Cardiac muscle cell (in vitro differentiated cells and primary cell): ENCODE data around the gene CEP135. TPM values are rescaled to one million over a fixed set of nuclear protein-coding genes. Genes with fewer than 3 reads are reported as not detected.

ENCODE experiments used
- DNase-seq, 2 donors: peaks; one replicate each; pipeline versions ENCODE4 v3.0.0 to v3.0.0-alpha.2; 2010 to 2017; ENCODE audit warnings: low read depth in 1 of 2, low spot score in 1 of 2
- H3K27ac ChIP-seq: fragments of 200-600 bp; sonication (generic); 2 replicates; pipeline ENCODE4 v1.5.1; 2016
- H3K27me3 ChIP-seq: fragments of 200-600 bp; sonication (generic); 2 replicates; pipeline ENCODE4 v1.6.0; 2016; ENCODE audit warnings: control low read depth
- H3K36me3 ChIP-seq: fragments of 200-600 bp; sonication (generic); 2 replicates; pipeline ENCODE4 v1.5.1; 2016; ENCODE audit warnings: control low read depth
- H3K4me1 ChIP-seq: fragments of 200-600 bp; sonication (generic); 2 replicates; pipeline ENCODE4 v1.8.1; 2017; ENCODE audit warnings: low read depth, mild to moderate bottlenecking, mixed run types
- H3K4me3 ChIP-seq: fragments of 200-600 bp; sonication (generic); 2 replicates; pipeline ENCODE4 v1.5.1; 2016; ENCODE audit warnings: mild to moderate bottlenecking
- H3K9me3 ChIP-seq: fragments of 200-600 bp; sonication (generic); 2 replicates; pipeline ENCODE4 v1.5.1; 2017; ENCODE audit warnings: low read depth, mild to moderate bottlenecking, control low read depth
- polyA plus RNA-seq: library from polyadenylated mRNA; unstranded; fragments of >200 nt; fragmentation: Nextera tagmentation; extraction: Ambion mirVana; gene quantifications from 2 replicates; pipeline ENCODE4 v1.2.1, GENCODE V29; 2016
- total RNA-seq: library from RNA; depleted of rRNA; stranded (reverse); fragments of >200 nt; gene quantifications from 2 replicates; pipeline ENCODE4 v1.2.3, GENCODE V29; 2016
- TF ChIP-seq, protein P1 (sequence below): IDR thresholded peaks from 2 replicates; pipeline ENCODE4 v1.5.1; 2012; ENCODE audit warnings: low read depth, mild to moderate bottlenecking, low read length

CEP135 gene
- total and polyA plus RNA-seq, 2 experiments from 2014 or later: 4.4 to 5.5 TPM

DNA sequence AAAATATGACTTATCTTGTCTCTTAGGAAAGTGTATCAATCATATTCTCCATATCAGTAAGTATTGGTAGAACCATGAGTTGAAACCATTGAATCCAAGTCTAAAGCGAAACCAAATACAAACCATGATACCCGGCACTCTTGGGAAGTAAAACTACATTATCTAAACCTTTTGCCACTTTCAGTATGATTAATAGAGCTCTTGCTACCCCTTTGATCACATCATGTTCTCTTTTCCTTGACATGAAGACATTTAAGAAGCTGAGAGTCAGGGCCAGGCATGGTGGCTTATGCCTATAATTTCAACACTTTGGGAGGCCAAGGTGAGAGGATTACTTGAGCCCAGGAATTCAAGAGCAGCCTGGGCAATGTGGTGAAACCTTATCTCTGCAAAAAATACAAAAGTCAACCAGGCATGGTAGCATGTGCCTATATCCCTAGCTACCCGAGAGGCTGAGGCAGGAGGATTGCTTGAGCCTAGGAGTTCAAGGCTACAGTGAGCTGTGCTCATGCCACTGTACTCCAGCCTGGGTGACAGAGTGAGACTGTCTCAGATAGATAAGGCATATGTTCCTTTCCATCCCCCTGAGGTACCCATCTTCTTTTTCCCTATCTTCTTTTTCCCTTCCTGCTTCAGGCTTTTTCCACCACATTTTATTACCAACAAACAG, 45.4 kb downstream of the CEP135 start:
- Histone ChIP-seq H3K4me3 (no peak overlapping the region), H3K36me3 (no peaks in the 10 kb centered on the region), H3K9me3 (no peaks in the 10 kb centered on the region), H3K4me1 (no peaks in the 10 kb centered on the region), H3K27me3 (no peaks in the 10 kb centered on the region), H3K27ac (no peak overlapping the region)
- DNase-seq: no peak
- TF ChIP-seq, protein P1, sequence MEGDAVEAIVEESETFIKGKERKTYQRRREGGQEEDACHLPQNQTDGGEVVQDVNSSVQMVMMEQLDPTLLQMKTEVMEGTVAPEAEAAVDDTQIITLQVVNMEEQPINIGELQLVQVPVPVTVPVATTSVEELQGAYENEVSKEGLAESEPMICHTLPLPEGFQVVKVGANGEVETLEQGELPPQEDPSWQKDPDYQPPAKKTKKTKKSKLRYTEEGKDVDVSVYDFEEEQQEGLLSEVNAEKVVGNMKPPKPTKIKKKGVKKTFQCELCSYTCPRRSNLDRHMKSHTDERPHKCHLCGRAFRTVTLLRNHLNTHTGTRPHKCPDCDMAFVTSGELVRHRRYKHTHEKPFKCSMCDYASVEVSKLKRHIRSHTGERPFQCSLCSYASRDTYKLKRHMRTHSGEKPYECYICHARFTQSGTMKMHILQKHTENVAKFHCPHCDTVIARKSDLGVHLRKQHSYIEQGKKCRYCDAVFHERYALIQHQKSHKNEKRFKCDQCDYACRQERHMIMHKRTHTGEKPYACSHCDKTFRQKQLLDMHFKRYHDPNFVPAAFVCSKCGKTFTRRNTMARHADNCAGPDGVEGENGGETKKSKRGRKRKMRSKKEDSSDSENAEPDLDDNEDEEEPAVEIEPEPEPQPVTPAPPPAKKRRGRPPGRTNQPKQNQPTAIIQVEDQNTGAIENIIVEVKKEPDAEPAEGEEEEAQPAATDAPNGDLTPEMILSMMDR: no peak

DNA sequence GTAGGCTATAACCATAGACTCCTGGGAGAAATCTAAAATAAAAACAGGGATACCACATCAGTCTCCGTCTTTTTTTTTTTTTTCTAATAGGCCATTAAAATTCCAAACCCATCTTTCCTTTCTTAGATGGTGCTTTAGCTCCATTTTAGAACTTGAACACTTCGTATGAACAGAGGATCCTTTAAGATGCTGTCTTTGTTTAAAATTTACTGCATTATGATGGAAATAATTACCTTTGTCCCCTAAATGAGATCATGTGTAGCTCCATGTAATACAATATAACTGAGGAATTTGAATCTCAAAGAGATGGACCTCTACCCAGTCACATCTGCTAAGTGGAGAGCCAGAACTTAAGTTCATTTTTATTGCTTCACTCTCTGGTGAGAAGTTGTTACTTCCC, 47.9 kb downstream of the CEP135 start:
- no peak overlapping the region for H3K4me3 ChIP-seq
- no peaks in the 10 kb centered on the region for H3K27me3 ChIP-seq
- no peak overlapping the region for H3K27ac ChIP-seq
- H3K9me3 ChIP-seq: no peaks in the 10 kb centered on the region
- H3K36me3 ChIP-seq: no peaks in the 10 kb centered on the region
- H3K4me1 ChIP-seq: no peaks in the 10 kb centered on the region
- TF ChIP-seq, protein P1: no peak
- DNase-seq: no peak

DNA sequence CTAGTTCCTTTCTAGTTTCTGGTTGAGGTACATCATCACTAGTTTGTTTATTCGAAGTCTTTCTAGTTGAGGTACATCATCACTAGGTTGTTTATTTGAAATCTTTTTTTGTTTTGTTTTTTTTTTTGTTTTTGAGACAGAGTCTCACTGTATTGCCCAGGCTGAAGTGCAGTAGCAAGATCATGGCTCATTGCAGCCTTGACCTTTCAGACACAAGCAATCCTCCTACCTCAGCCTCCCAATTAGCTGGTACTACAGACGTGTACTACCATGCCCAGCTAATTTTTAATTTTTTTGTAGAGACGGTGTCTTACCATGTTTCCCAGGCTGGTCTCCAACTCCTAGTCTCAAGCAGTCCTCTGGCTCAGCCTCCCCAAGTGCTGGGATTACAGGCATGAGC, 54.9 kb downstream of the CEP135 start:
- H3K4me1 ChIP-seq: no peaks in the 10 kb centered on the region
- no peaks in the 10 kb centered on the region for H3K36me3 ChIP-seq
- TF ChIP-seq, protein P1: no peak
- H3K4me3 ChIP-seq: no peak overlapping the region
- no peak for DNase-seq
- no peak overlapping the region for H3K27ac ChIP-seq
- H3K9me3 ChIP-seq: no peaks in the 10 kb centered on the region
- no peaks in the 10 kb centered on the region for H3K27me3 ChIP-seq

DNA sequence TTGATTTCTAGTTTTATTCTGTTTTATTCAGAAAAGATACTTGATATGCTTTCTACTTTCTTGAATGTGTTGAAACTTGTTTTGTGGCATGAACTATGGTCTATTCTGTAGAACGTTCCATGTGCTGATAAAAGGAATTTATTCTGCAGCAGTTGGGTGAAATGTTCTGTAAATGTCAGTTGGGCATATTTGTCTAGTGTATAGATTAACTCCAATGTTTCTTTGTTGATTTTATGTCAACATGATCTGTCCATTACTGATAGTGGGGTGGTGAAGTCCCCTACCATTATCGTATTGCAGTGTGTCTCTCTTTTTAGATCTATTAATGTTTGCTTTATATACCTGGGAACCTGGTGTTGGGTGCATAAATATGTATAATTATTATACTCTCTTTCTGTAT, 55.5 kb downstream of the CEP135 start:
- H3K4me1 ChIP-seq: no peaks in the 10 kb centered on the region
- no peaks in the 10 kb centered on the region for H3K9me3 ChIP-seq
- TF ChIP-seq, protein P1: no peak
- H3K36me3 ChIP-seq: no peaks in the 10 kb centered on the region
- no peaks in the 10 kb centered on the region for H3K27me3 ChIP-seq
- H3K4me3 ChIP-seq: no peak overlapping the region
- H3K27ac ChIP-seq: no peak overlapping the region
- no peak for DNase-seq

DNA sequence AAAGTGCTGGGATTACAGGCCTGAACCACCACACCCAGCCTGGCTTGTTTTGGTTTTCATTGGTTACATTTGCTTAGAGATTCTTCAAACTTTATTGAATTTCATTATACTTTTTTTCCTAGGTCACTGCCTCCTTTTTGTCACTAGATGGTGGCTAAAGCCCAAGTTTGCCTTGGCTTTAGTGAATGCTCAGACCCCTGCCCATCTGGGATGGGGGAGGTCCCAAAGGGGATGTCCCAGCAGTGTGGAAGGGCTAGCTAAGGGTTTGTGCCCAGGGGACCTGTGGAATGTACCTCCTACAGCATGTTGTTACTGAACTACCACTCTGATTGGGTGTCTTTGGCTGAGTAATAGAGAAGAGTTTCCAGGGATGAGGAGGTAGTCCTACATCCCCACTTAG, 58.4 kb downstream of the CEP135 start:
- peak in 1 of 2 donors; percentile 2 for DNase-seq
- Histone ChIP-seq H3K36me3 (no peaks in the 10 kb centered on the region), H3K9me3 (no peaks in the 10 kb centered on the region), H3K27ac (no peak overlapping the region), H3K4me1 (no peaks in the 10 kb centered on the region), H3K27me3 (no peaks in the 10 kb centered on the region), H3K4me3 (no peak overlapping the region)
- TF ChIP-seq, protein P1: no peak

DNA sequence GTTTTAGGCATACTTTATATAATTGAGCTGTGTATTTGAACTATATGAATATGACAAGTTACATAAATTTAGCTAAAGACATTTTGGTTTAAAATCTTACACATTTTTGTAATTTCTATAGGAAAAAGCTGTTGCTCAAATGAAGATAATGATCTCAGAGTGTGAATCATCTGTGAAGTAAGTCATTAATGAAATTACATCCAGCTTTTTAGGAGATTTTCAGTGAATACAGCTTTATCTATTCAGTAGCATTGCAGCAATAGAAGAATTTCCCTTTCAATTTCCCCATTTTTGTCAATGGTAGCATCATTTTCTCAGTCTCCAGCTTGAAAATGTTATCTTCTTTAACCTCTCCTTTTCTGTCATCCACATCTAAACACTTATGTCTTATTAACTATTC, 59.5 kb downstream of the CEP135 start:
- Histone ChIP-seq H3K27ac (no peak overlapping the region), H3K4me1 (no peaks in the 10 kb centered on the region), H3K4me3 (no peak overlapping the region), H3K27me3 (no peaks in the 10 kb centered on the region), H3K9me3 (no peaks in the 10 kb centered on the region), H3K36me3 (no peaks in the 10 kb centered on the region)
- no peak for DNase-seq
- TF ChIP-seq, protein P1: no peak
